Neuronal stem cell (in vitro differentiated cells): ENCODE measurements around the gene RNU1-3.
A peak's percentile ranks its signal among the peaks of the same experiment; 100 is the strongest.
"Not testable (repeated sequence)": the region's sequence is repeated elsewhere in the genome, so short reads cannot be mapped to it uniquely, and the experiment has no call there.

ENCODE experiments used
- DNase-seq: peaks from one replicate; pipeline ENCODE4 v3.0.0-alpha.2; 2013; ENCODE audit warnings: low spot score
- H2AFZ ChIP-seq: one replicate; pipeline ENCODE4 v1.6.1; 2013; ENCODE audit warnings: mild to moderate bottlenecking, low read length, inconsistent platforms
- H2AK5ac ChIP-seq: 2 replicates; pipeline ENCODE4 v1.6.1; 2013; ENCODE audit warnings: low read depth, mild to moderate bottlenecking, inconsistent platforms, low read length, moderate library complexity, mixed read lengths
- H2BK120ac ChIP-seq: 2 replicates; pipeline ENCODE4 v1.6.1; 2013; ENCODE audit warnings: low read depth, mild to moderate bottlenecking, inconsistent platforms, low read length, moderate library complexity, mixed read lengths
- H2BK12ac ChIP-seq: one replicate; pipeline ENCODE4 v1.6.1; 2013; ENCODE audit warnings: low read length, inconsistent platforms
- H2BK15ac ChIP-seq: 2 replicates; pipeline ENCODE4 v1.6.1; 2013; ENCODE audit warnings: mild to moderate bottlenecking, low read length, inconsistent platforms, mixed read lengths
- H2BK5ac ChIP-seq: one replicate; pipeline ENCODE4 v1.6.1; 2013; ENCODE audit warnings: inconsistent platforms, mild to moderate bottlenecking, low read length, moderate library complexity
- H3K14ac ChIP-seq: one replicate; pipeline ENCODE4 v1.6.1; 2013; ENCODE audit warnings: low read length, inconsistent platforms
- H3K18ac ChIP-seq: 2 replicates; pipeline ENCODE4 v1.6.1; 2013; ENCODE audit warnings: low read length, inconsistent platforms
- H3K23ac ChIP-seq: 2 replicates; pipeline ENCODE4 v1.6.1; 2013; ENCODE audit warnings: low read depth, mild to moderate bottlenecking, mixed read lengths, low read length, inconsistent platforms; ENCODE audit not compliant: poor library complexity
- H3K27ac ChIP-seq: replicated peaks from 3 replicates; pipeline ENCODE4 v1.5.1; 2013; ENCODE audit warnings: low read length, inconsistent platforms
- H3K27me3 ChIP-seq, 3 experiments: 2 replicates each; pipeline ENCODE4 v1.6.1; 2013; ENCODE audit warnings: low read length in 3 of 3, mild to moderate bottlenecking in 2 of 3, inconsistent platforms in 1 of 3, low read depth in 1 of 3, mixed read lengths in 1 of 3, moderate library complexity in 1 of 3; ENCODE audit not compliant: control insufficient read depth in 3 of 3, insufficient read depth in 3 of 3
- H3K36me3 ChIP-seq, 2 donors: replicated peaks in 1 of 2; 2 replicates each; pipeline ENCODE4 v1.6.1; 2013; ENCODE audit warnings: low read length in 2 of 2; ENCODE audit not compliant: control insufficient read depth in 2 of 2, insufficient read depth in 2 of 2
- H3K4ac ChIP-seq: 2 replicates; pipeline ENCODE4 v1.6.1; 2013; ENCODE audit warnings: inconsistent platforms, mild to moderate bottlenecking, low read length, moderate library complexity
- H3K4me1 ChIP-seq, 2 donors: 1 replicate in 1 of 2; 2 replicates in 1 of 2; pipeline ENCODE4 v1.6.1; 2013; ENCODE audit warnings: low read length in 2 of 2, low read depth in 1 of 2; ENCODE audit not compliant: control insufficient read depth in 2 of 2, insufficient read depth in 1 of 2
- H3K4me2 ChIP-seq: one replicate; pipeline ENCODE4 v1.6.1; 2013; ENCODE audit warnings: mild to moderate bottlenecking, low read length, inconsistent platforms; ENCODE audit not compliant: insufficient read depth, poor library complexity, severe bottlenecking
- H3K4me3 ChIP-seq, 2 donors: 2 replicates each; pipeline ENCODE4 v1.5.1; 2013; ENCODE audit warnings: low read length in 2 of 2, mild to moderate bottlenecking in 2 of 2, inconsistent platforms in 1 of 2, moderate library complexity in 1 of 2
- H3K79me1 ChIP-seq: one replicate; pipeline ENCODE4 v1.6.1; 2013; ENCODE audit warnings: low read depth, mild to moderate bottlenecking, inconsistent platforms, low read length, moderate library complexity
- H3K9ac ChIP-seq: one replicate; pipeline ENCODE4 v1.6.1; 2013; ENCODE audit warnings: mild to moderate bottlenecking, low read depth, low read length, inconsistent platforms; ENCODE audit not compliant: poor library complexity
- H3K9me3 ChIP-seq, 2 donors: replicated peaks in 1 of 2; 2 replicates each; pipeline versions ENCODE3 to v1.6.1; 2013; ENCODE audit warnings: low read length in 2 of 2, mild to moderate bottlenecking in 2 of 2, inconsistent platforms in 1 of 2, low read depth in 1 of 2, mixed read lengths in 1 of 2, moderate library complexity in 1 of 2; ENCODE audit not compliant: control insufficient read depth in 2 of 2, insufficient read depth in 1 of 2
- H4K8ac ChIP-seq: one replicate; pipeline ENCODE4 v1.6.1; 2013; ENCODE audit warnings: low read depth, mild to moderate bottlenecking, inconsistent platforms, low read length, moderate library complexity
- H4K91ac ChIP-seq: one replicate; pipeline ENCODE4 v1.6.1; 2013; ENCODE audit warnings: low read length, low read depth, mild to moderate bottlenecking, inconsistent platforms; ENCODE audit not compliant: poor library complexity
- WGBS, 2 donors: extraction: QIAGEN DNeasy Blood & Tissue Kit; methylation state at CpG; one replicate each; pipeline ENCODE4 v1.1.7; 2013; ENCODE audit warnings: missing lambda C conversion rate in 2 of 2, mixed read lengths in 1 of 2; ENCODE audit not compliant: insufficient read length in 2 of 2, insufficient replicate concordance in 1 of 2; ENCODE audit errors: extremely low coverage in 2 of 2; 5-methylcytosine and 5-hydroxymethylcytosine counted together

The RNU1-3 gene

DNA sequence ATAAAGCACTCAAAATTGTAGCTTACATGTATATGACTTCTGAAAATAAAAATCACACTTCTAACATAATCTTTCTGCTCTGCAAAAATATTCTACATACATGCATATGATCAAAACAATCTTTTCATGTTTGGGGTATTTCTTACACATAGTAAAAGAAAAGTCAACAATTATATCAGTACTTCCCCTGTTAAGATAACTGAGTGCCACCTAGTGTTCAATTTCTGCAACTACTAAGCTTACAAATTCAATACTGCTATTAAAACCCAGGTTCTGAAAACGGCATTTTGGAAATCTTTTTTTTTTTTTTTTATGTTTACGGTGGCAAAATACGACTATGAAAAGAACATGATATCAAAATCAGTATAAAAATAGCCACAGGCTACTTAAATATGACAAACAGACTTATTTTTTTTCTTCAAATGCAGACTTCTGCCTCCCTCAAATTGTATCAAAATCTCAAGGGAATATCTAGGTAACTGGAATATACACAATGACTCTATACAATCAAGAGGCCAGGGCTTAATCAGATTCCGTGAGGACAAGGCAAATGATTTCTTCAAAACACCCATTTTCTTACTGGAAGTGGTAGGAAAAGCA is 18.1 kb upstream of the RNU1-3 start:
- H2BK5ac ChIP-seq, H3K18ac ChIP-seq, H3K4ac ChIP-seq, H2AK5ac ChIP-seq, H3K14ac ChIP-seq, H3K9me3 ChIP-seq, H3K27me3 ChIP-seq, DNase-seq, H3K27ac ChIP-seq, H3K4me2 ChIP-seq, H4K8ac ChIP-seq, H2BK120ac ChIP-seq, H3K4me3 ChIP-seq, H3K9ac ChIP-seq, H2BK15ac ChIP-seq, H3K79me1 ChIP-seq, H2BK12ac ChIP-seq, H3K23ac ChIP-seq, H4K91ac ChIP-seq, H3K4me1 ChIP-seq, H3K36me3 ChIP-seq, H2AFZ ChIP-seq: not testable (repeated sequence)
- no CpG with 5 or more reads among the region's 4 CpGs for WGBS, 2 donors

- H3K23ac ChIP-seq, H3K9me3 ChIP-seq, H3K9ac ChIP-seq, H3K14ac ChIP-seq, H2AFZ ChIP-seq, H2BK120ac ChIP-seq, H2BK15ac ChIP-seq, H3K4me2 ChIP-seq, H3K79me1 ChIP-seq, H4K91ac ChIP-seq, H3K27me3 ChIP-seq, H3K36me3 ChIP-seq, H3K4ac ChIP-seq, DNase-seq, H3K4me1 ChIP-seq, H3K27ac ChIP-seq, H3K18ac ChIP-seq, H2AK5ac ChIP-seq, H4K8ac ChIP-seq, H2BK12ac ChIP-seq, H3K4me3 ChIP-seq, H2BK5ac ChIP-seq: not testable (repeated sequence)
- no CpG with 5 or more reads among the region's 2 CpGs for WGBS, 2 donors
Measured at GRCh38 chr1:16684152-16684551, 17.4 kb upstream of the RNU1-3 start.

- not testable (repeated sequence) for H3K27me3 ChIP-seq, H3K36me3 ChIP-seq, H2BK120ac ChIP-seq, H2AK5ac ChIP-seq, H3K9me3 ChIP-seq, H3K4me1 ChIP-seq, H3K23ac ChIP-seq, H3K14ac ChIP-seq, H4K91ac ChIP-seq, H3K4me2 ChIP-seq, H3K4me3 ChIP-seq, H3K18ac ChIP-seq, H3K79me1 ChIP-seq, H2BK15ac ChIP-seq, H2AFZ ChIP-seq, H3K4ac ChIP-seq, H3K9ac ChIP-seq, H2BK5ac ChIP-seq, H4K8ac ChIP-seq, DNase-seq, H3K27ac ChIP-seq, H2BK12ac ChIP-seq
Measured at GRCh38 chr1:16682803-16683202, 16.1 kb upstream of the RNU1-3 start.

GRCh38 chr1:16680366-16680765 is 13.6 kb upstream of the RNU1-3 start:
- not testable (repeated sequence) for H2BK5ac ChIP-seq, H3K9ac ChIP-seq, H3K14ac ChIP-seq, H3K4ac ChIP-seq, H3K4me2 ChIP-seq, H2AFZ ChIP-seq, H2AK5ac ChIP-seq, H3K79me1 ChIP-seq, H3K27ac ChIP-seq, H3K4me1 ChIP-seq, H3K23ac ChIP-seq, H4K91ac ChIP-seq, H2BK15ac ChIP-seq, H3K4me3 ChIP-seq, DNase-seq, H2BK12ac ChIP-seq, H3K9me3 ChIP-seq, H4K8ac ChIP-seq, H3K27me3 ChIP-seq, H3K36me3 ChIP-seq, H2BK120ac ChIP-seq
- peak overlapping the region; percentile 83 for H3K18ac ChIP-seq
- WGBS, 2 donors = no CpG with 5 or more reads among the region's 29 CpGs
